ENCODE results near the gene NPTN.

- TF ChIP-seq CTCF (IDR thresholded peaks at IDR 0.05; ENCODE audit: low read depth, low read length) (no peak), POLR2A (IDR thresholded peaks at IDR 0.05; ENCODE audit: extremely low read depth, insufficient read length) (no peak), MYC (IDR thresholded peaks at IDR 0.05; ENCODE audit: low read depth, low read length) (no peak)
Observed at GRCh38 chr15:73608475-73608874, 24.7 kb downstream of the NPTN start.

Measured in NB4 (cell line).